ENCODE measurements around the gene PRKCD.

- TF ChIP-seq CTCF (IDR thresholded peaks at IDR 0.05), result no peak
- no peak for TF ChIP-seq POLR2A (IDR thresholded peaks at IDR 0.05)
Observed at GRCh38 chr3:53192608-53193007, 31.6 kb downstream of the PRKCD start.
